Type B pancreatic cell (in vitro differentiated cells): ENCODE results near the gene NF2. TPM values are rescaled to one million over a fixed set of nuclear protein-coding genes. Genes with fewer than 3 reads are reported as not detected.

Experiments
- DNase-seq: peaks from one replicate; pipeline ENCODE4 v3.0.0; 2021; ENCODE audit warnings: mixed read lengths; ENCODE audit not compliant: unreplicated experiment; ENCODE audit errors: extremely low spot score
- H3K27ac Mint-ChIP-seq: 2 replicates; pipeline ENCODE4 v1.8.0; 2021; ENCODE audit warnings: mild to moderate bottlenecking, mixed read lengths
- H3K27me3 Mint-ChIP-seq: 2 replicates; pipeline ENCODE4 v1.8.0; 2021; ENCODE audit warnings: mixed read lengths
- H3K36me3 Mint-ChIP-seq: 2 replicates; pipeline ENCODE4 v1.8.0; 2021; ENCODE audit warnings: mixed read lengths
- H3K4me1 Mint-ChIP-seq: one replicate; pipeline ENCODE4 v1.8.0; 2021; ENCODE audit warnings: mixed read lengths; ENCODE audit not compliant: unreplicated experiment
- H3K4me3 Mint-ChIP-seq: 2 replicates; pipeline ENCODE4 v1.8.0; 2021; ENCODE audit warnings: mild to moderate bottlenecking, mixed read lengths
- H3K9me3 Mint-ChIP-seq: 2 replicates; pipeline ENCODE4 v1.8.0; 2021; ENCODE audit warnings: mixed read lengths
- CTCF ChIP-seq: fragments of 200-600 bp; sonication (generic); conservative IDR thresholded peaks from 2 replicates; pipeline ENCODE4 v1.5.0; 2021; ENCODE audit warnings: antibody characterized with exemption, mild to moderate bottlenecking
- total RNA-seq: library from RNA; stranded (reverse); gene quantifications from 2 replicates; pipeline ENCODE4 v1.2.1, GENCODE V29; 2021; ENCODE audit warnings: low replicate concordance

NF2 gene
- total RNA-seq, 1 donor from 2014 or later, result 45.6 TPM

GRCh38 chr22:29641042-29641699 is 37.7 kb downstream of the NF2 start:
- TF ChIP-seq CTCF, result no peak
- Mint-ChIP-seq H3K4me1 (peaks cover 11% of the 10 kb centered on the region), H3K27me3 (no peaks in the 10 kb centered on the region), H3K36me3 (peaks cover 39% of the 10 kb centered on the region), H3K27ac (peak overlapping the region; percentile 48), H3K4me3 (no peak overlapping the region), H3K9me3 (no peaks in the 10 kb centered on the region)
- no peak for DNase-seq

GRCh38 chr22:29641700-29642330 is 38.4 kb downstream of the NF2 start:
- TF ChIP-seq CTCF, result no peak
- no peak for DNase-seq
- H3K27ac Mint-ChIP-seq, result peak overlapping the region; percentile 48
- H3K27me3 Mint-ChIP-seq, result no peaks in the 10 kb centered on the region
- peaks cover 39% of the 10 kb centered on the region for H3K36me3 Mint-ChIP-seq
- H3K9me3 Mint-ChIP-seq, result no peaks in the 10 kb centered on the region
- no peak overlapping the region for H3K4me3 Mint-ChIP-seq
- H3K4me1 Mint-ChIP-seq, result peaks cover 11% of the 10 kb centered on the region

- Mint-ChIP-seq H3K36me3 (peaks cover 38% of the 10 kb centered on the region), H3K4me1 (peaks cover 11% of the 10 kb centered on the region), H3K27me3 (no peaks in the 10 kb centered on the region), H3K4me3 (no peak overlapping the region), H3K9me3 (no peaks in the 10 kb centered on the region), H3K27ac (no peak overlapping the region)
- TF ChIP-seq CTCF, result no peak
- DNase-seq, result no peak
These were observed 39.3 kb downstream of the NF2 start for GRCh38 chr22:29642694-29643093.

GRCh38 chr22:29647954-29648737 is 44.7 kb downstream of the NF2 start:
- Mint-ChIP-seq H3K4me3 (no peak overlapping the region), H3K27ac (no peak overlapping the region)

GRCh38 chr22:29650370-29650769 is 46.9 kb downstream of the NF2 start:
- Mint-ChIP-seq H3K36me3 (peaks cover 7% of the 10 kb centered on the region), H3K4me1 (no peaks in the 10 kb centered on the region), H3K27ac (no peak overlapping the region), H3K27me3 (no peaks in the 10 kb centered on the region), H3K9me3 (no peaks in the 10 kb centered on the region), H3K4me3 (no peak overlapping the region)
- no peak for DNase-seq
- TF ChIP-seq CTCF, result no peak

More at GRCh38 chr22:29647954-29648737, 44.7 kb downstream of the NF2 start:
- DNase-seq, result no peak
- Mint-ChIP-seq H3K4me1 (no peaks in the 10 kb centered on the region), H3K27me3 (no peaks in the 10 kb centered on the region), H3K36me3 (peaks cover 12% of the 10 kb centered on the region), H3K9me3 (no peaks in the 10 kb centered on the region)
- no peak for TF ChIP-seq CTCF
